Measurements from ENCODE around the gene MINDY4.

The MINDY4 gene

GRCh38 chr7:30922596-30922995, 151.4 kb downstream of the MINDY4 start:
- TF ChIP-seq CTCF (IDR thresholded peaks at IDR 0.05) = no peak
- Histone ChIP-seq H3K4me3 (ENCODE audit: low read depth in 1 of 2, low read length in 1 of 2) (no peak overlapping the region), H3K4me1 (ENCODE audit: control insufficient read depth in 1 of 2, insufficient read depth in 1 of 2, low read depth in 1 of 2, low read length in 1 of 2) (no peaks in the 10 kb centered on the region), H3K36me3 (no peaks in the 10 kb centered on the region), H3K27ac (no peak overlapping the region), H3K9me3 (no peaks in the 10 kb centered on the region), H3K27me3 (no peaks in the 10 kb centered on the region)

GRCh38 chr7:30923009-30923773, 152.0 kb downstream of the MINDY4 start:
- Histone ChIP-seq H3K27ac (no peak overlapping the region), H3K4me1 (ENCODE audit: control insufficient read depth in 1 of 2, insufficient read depth in 1 of 2, low read depth in 1 of 2, low read length in 1 of 2) (no peaks in the 10 kb centered on the region), H3K36me3 (no peaks in the 10 kb centered on the region), H3K4me3 (ENCODE audit: low read depth in 1 of 2, low read length in 1 of 2) (no peak overlapping the region), H3K9me3 (no peaks in the 10 kb centered on the region), H3K27me3 (no peaks in the 10 kb centered on the region)
- TF ChIP-seq CTCF (IDR thresholded peaks at IDR 0.05) = no peak

- no peak for TF ChIP-seq CTCF (IDR thresholded peaks at IDR 0.05)
- Histone ChIP-seq H3K27ac (no peak overlapping the region), H3K9me3 (no peaks in the 10 kb centered on the region), H3K4me1 (ENCODE audit: control insufficient read depth in 1 of 2, insufficient read depth in 1 of 2, low read depth in 1 of 2, low read length in 1 of 2) (no peaks in the 10 kb centered on the region), H3K4me3 (ENCODE audit: low read depth in 1 of 2, low read length in 1 of 2) (no peak overlapping the region), H3K36me3 (no peaks in the 10 kb centered on the region), H3K27me3 (no peaks in the 10 kb centered on the region)
These were observed 152.7 kb downstream of the MINDY4 start for GRCh38 chr7:30923774-30924413.

GRCh38 chr7:30924624-30925023, 153.4 kb downstream of the MINDY4 start:
- Histone ChIP-seq H3K27me3 (no peaks in the 10 kb centered on the region), H3K4me1 (ENCODE audit: control insufficient read depth in 1 of 2, insufficient read depth in 1 of 2, low read depth in 1 of 2, low read length in 1 of 2) (no peaks in the 10 kb centered on the region), H3K27ac (no peak overlapping the region), H3K9me3 (no peaks in the 10 kb centered on the region), H3K4me3 (ENCODE audit: low read depth in 1 of 2, low read length in 1 of 2) (no peak overlapping the region), H3K36me3 (no peaks in the 10 kb centered on the region)
- no peak for TF ChIP-seq CTCF (IDR thresholded peaks at IDR 0.05)

- no peak for TF ChIP-seq CTCF (IDR thresholded peaks at IDR 0.05)
- no peaks in the 10 kb centered on the region for H3K27me3 ChIP-seq
These were observed 153.9 kb downstream of the MINDY4 start for GRCh38 chr7:30925117-30925516.

More at GRCh38 chr7:30925117-30925516, 153.9 kb downstream of the MINDY4 start:
- no peak overlapping the region for H3K4me3 ChIP-seq (ENCODE audit: low read depth in 1 of 2, low read length in 1 of 2)
- H3K9me3 ChIP-seq = no peaks in the 10 kb centered on the region
- no peaks in the 10 kb centered on the region for H3K4me1 ChIP-seq (ENCODE audit: control insufficient read depth in 1 of 2, insufficient read depth in 1 of 2, low read depth in 1 of 2, low read length in 1 of 2)
- H3K27ac ChIP-seq = no peak overlapping the region
- H3K36me3 ChIP-seq = no peaks in the 10 kb centered on the region

Measured in neutrophil (primary cell).